GM04503 (cell line): ENCODE measurements around the gene SLC7A6OS.

ENCODE experiments used
- DNase-seq: peaks from one replicate; pipeline ENCODE4 v3.0.0-alpha.2; 2012; ENCODE audit warnings: low read depth

SLC7A6OS gene

GRCh38 chr16:68344252-68344651 lies 33.5 kb upstream of the SLC7A6OS start:
- no peak for DNase-seq

GRCh38 chr16:68343137-68343536 lies 32.4 kb upstream of the SLC7A6OS start:
- DNase-seq: no peak

GRCh38 chr16:68342620-68343019 lies 31.9 kb upstream of the SLC7A6OS start:
- no peak for DNase-seq

- no peak for DNase-seq
These were observed 28.5 kb upstream of the SLC7A6OS start for GRCh38 chr16:68339214-68339613.

GRCh38 chr16:68338326-68339119 lies 27.8 kb upstream of the SLC7A6OS start:
- DNase-seq: no peak

GRCh38 chr16:68335175-68335574 lies 24.4 kb upstream of the SLC7A6OS start:
- DNase-seq: no peak

GRCh38 chr16:68332411-68333121 lies 21.8 kb upstream of the SLC7A6OS start:
- no peak for DNase-seq

GRCh38 chr16:68331879-68332410 lies 21.2 kb upstream of the SLC7A6OS start:
- DNase-seq: peak; percentile 26

GRCh38 chr16:68328860-68329390 lies 18.2 kb upstream of the SLC7A6OS start:
- DNase-seq: no peak

GRCh38 chr16:68328151-68328859 lies 17.6 kb upstream of the SLC7A6OS start:
- DNase-seq: peak; percentile 27

GRCh38 chr16:68324780-68325357 lies 14.1 kb upstream of the SLC7A6OS start:
- no peak for DNase-seq

GRCh38 chr16:68324336-68324735 lies 13.6 kb upstream of the SLC7A6OS start:
- DNase-seq: no peak

- no peak for DNase-seq
These were observed 8.6 kb upstream of the SLC7A6OS start for GRCh38 chr16:68319185-68319908.

- DNase-seq: no peak
These were observed 2.4 kb upstream of the SLC7A6OS start for GRCh38 chr16:68313116-68313515.

GRCh38 chr16:68310437-68310773 lies 341 bp downstream of the SLC7A6OS start:
- no peak for DNase-seq

GRCh38 chr16:68309799-68310198 lies 947 bp downstream of the SLC7A6OS start:
- DNase-seq: no peak

GRCh38 chr16:68306633-68307032 lies 4.1 kb downstream of the SLC7A6OS start:
- no peak for DNase-seq

GRCh38 chr16:68300734-68301459 lies 9.8 kb downstream of the SLC7A6OS start:
- DNase-seq: no peak

- no peak for DNase-seq
These were observed 10.9 kb downstream of the SLC7A6OS start for GRCh38 chr16:68299571-68300453.
